OCI-LY7 (cell line): Measurements from ENCODE around the gene LRRFIP2. TPM values are rescaled to one million over a fixed set of nuclear protein-coding genes. Genes with fewer than 3 reads are reported as not detected.

Source experiments
- BruUV-seq: library from RNA; stranded (reverse); fragments of 400-500 nt; replicated peaks from 2 replicates; lab custom pipeline; 2021; lab: Mats Ljungman, UMichigan
- CTCF ChIA-PET: fragments of 300-600 bp; sonication (Branson Sonifier 250); formaldehyde crosslinking; loops from one replicate; lab custom pipeline; 2022; ENCODE audit warnings: antibody characterized with exemption; ENCODE audit not compliant: unreplicated experiment; lab: Charles Lee
- POLR2A ChIA-PET: fragments of 300-600 bp; sonication (Branson Sonifier 250); formaldehyde crosslinking; loops from one replicate; lab custom pipeline; 2022; ENCODE audit warnings: antibody characterized with exemption; lab: Charles Lee
- DNase-seq: peaks from one replicate; pipeline ENCODE4 v3.0.0-alpha.2; 2015; ENCODE audit warnings: low spot score
- H2AFZ ChIP-seq: fragments of 200-600 bp; sonication (generic), shearing (Covaris generic); 2 replicates; pipeline ENCODE4 v1.6.1; 2014; ENCODE audit warnings: mild to moderate bottlenecking, antibody characterized with exemption, low read length, moderate library complexity
- H3K27ac ChIP-seq: fragments of 200-600 bp; sonication (generic); 2 replicates; pipeline ENCODE4 v1.5.1; 2014; ENCODE audit warnings: mixed run types, low read depth, mild to moderate bottlenecking, moderate library complexity, low read length, inconsistent platforms; ENCODE audit not compliant: poor library complexity, severe bottlenecking
- H3K36me3 ChIP-seq: fragments of 200-600 bp; sonication (generic); 2 replicates; pipeline ENCODE4 v1.6.1; 2014; ENCODE audit warnings: mild to moderate bottlenecking, antibody characterized with exemption, low read length, moderate library complexity, mixed read lengths; ENCODE audit not compliant: insufficient read depth
- H3K4me1 ChIP-seq: fragments of 200-600 bp; sonication (generic); 2 replicates; pipeline ENCODE4 v1.5.1; 2014; ENCODE audit warnings: mild to moderate bottlenecking, low read length; ENCODE audit not compliant: insufficient read depth, poor library complexity, severe bottlenecking
- H3K4me2 ChIP-seq: fragments of 200-600 bp; sonication (generic); 2 replicates; pipeline ENCODE4 v1.6.1; 2014; ENCODE audit warnings: mild to moderate bottlenecking, low read length
- H3K4me3 ChIP-seq: fragments of 200-600 bp; sonication (generic); 2 replicates; pipeline ENCODE4 v1.5.1; 2014; ENCODE audit warnings: mild to moderate bottlenecking, low read depth, low read length; ENCODE audit not compliant: poor library complexity, severe bottlenecking
- H3K79me2 ChIP-seq: fragments of 200-600 bp; sonication (generic); 2 replicates; pipeline ENCODE4 v1.6.1; 2016; ENCODE audit warnings: low read depth, mild to moderate bottlenecking, low read length, moderate library complexity, mixed read lengths; ENCODE audit not compliant: insufficient read depth
- H3K9me2 ChIP-seq: fragments of 200-600 bp; sonication (generic); 2 replicates; pipeline ENCODE4 v1.6.1; 2016; ENCODE audit warnings: mild to moderate bottlenecking, low read length, mixed read lengths; ENCODE audit not compliant: insufficient read depth
- H3K9me3 ChIP-seq: fragments of 200-600 bp; sonication (generic); 2 replicates; pipeline ENCODE4 v1.6.1; 2014; ENCODE audit warnings: mild to moderate bottlenecking, mixed run types, low read length, mixed read lengths
- H4K20me1 ChIP-seq: fragments of 200-600 bp; sonication (generic); 2 replicates; pipeline ENCODE4 v1.6.1; 2014; ENCODE audit warnings: mild to moderate bottlenecking, antibody characterized with exemption, low read length, moderate library complexity, mixed read lengths; ENCODE audit not compliant: insufficient read depth
- CTCF ChIP-seq: fragments of 200-600 bp; sonication (generic); conservative IDR thresholded peaks from 2 replicates; pipeline ENCODE4 v1.5.1; 2014; ENCODE audit warnings: mild to moderate bottlenecking, antibody characterized with exemption, low read length, moderate library complexity, mixed read lengths
- EZH2phosphoT487 ChIP-seq: fragments of 200-600 bp; sonication (generic); IDR thresholded peaks from 2 replicates; pipeline ENCODE4 v1.6.1; 2018; ENCODE audit warnings: low read depth, borderline replicate concordance, mild to moderate bottlenecking, mixed run types, antibody characterized with exemption, low read length, moderate library complexity, mixed read lengths
- intact Hi-C: fragments of 100-400 bp; cut with micrococcal nuclease; formaldehyde crosslinking; loops from one replicate; pipeline ENCODE4 v1.10.0; 2022; ENCODE audit not compliant: unreplicated experiment
- total RNA-seq, 2 experiments: library from RNA; depleted of rRNA in 1 of 2; stranded (reverse); fragments of >200 nt in 1 of 2; shearing (Covaris generic) in 1 of 2; gene quantifications; 2 replicates each; pipeline ENCODE4 v1.2.3, GENCODE V29; 2014 to 2022

The LRRFIP2 gene
- total RNA-seq, 2 experiments from 2014 or later, result 23.7 to 37.3 TPM

- Histone ChIP-seq H3K27ac (no peak overlapping the region), H2AFZ (no peak overlapping the region), H3K4me3 (no peak overlapping the region), H3K4me2 (no peak overlapping the region), H3K79me2 (no peaks in the 10 kb centered on the region), H3K9me2 (no peaks in the 10 kb centered on the region), H4K20me1 (no peaks in the 10 kb centered on the region), H3K9me3 (no peaks in the 10 kb centered on the region), H3K4me1 (no peaks in the 10 kb centered on the region), H3K36me3 (no peaks in the 10 kb centered on the region)
- no peak for DNase-seq
- ChIA-PET CTCF (no interaction called here), POLR2A (interaction anchor here (1.3 kb wide), 1 partner anchor 15 kb away, joined by 3 read pairs; no protein-coding TSS in a partner anchor)
- intact Hi-C loops, result no loop called here
- no TSS peak for BruUV-seq
- TF ChIP-seq EZH2phosphoT487 (no peak), CTCF (no peak)
Measured at GRCh38 chr3:37198996-37199395, 24.6 kb upstream of the LRRFIP2 start.

- H3K27ac ChIP-seq, result no peak overlapping the region
- no peaks in the 10 kb centered on the region for H4K20me1 ChIP-seq
- CTCF ChIA-PET, result no interaction called here
- no peaks in the 10 kb centered on the region for H3K9me2 ChIP-seq
- no peaks in the 10 kb centered on the region for H3K79me2 ChIP-seq
- H3K36me3 ChIP-seq, result no peaks in the 10 kb centered on the region
- BruUV-seq, result no TSS peak
- no peaks in the 10 kb centered on the region for H3K4me1 ChIP-seq
- H3K9me3 ChIP-seq, result no peaks in the 10 kb centered on the region
- POLR2A ChIA-PET, result no interaction called here
- no peak overlapping the region for H3K4me2 ChIP-seq
- H2AFZ ChIP-seq, result no peak overlapping the region
- TF ChIP-seq CTCF (no peak), EZH2phosphoT487 (no peak)
- intact Hi-C loops, result no loop called here
- no peak for DNase-seq
- no peak overlapping the region for H3K4me3 ChIP-seq
Measured at GRCh38 chr3:37198547-37198946, 24.2 kb upstream of the LRRFIP2 start.

- intact Hi-C loops, result no loop called here
- Histone ChIP-seq H3K4me2 (no peak overlapping the region), H4K20me1 (no peaks in the 10 kb centered on the region), H2AFZ (no peak overlapping the region), H3K36me3 (no peaks in the 10 kb centered on the region), H3K79me2 (no peaks in the 10 kb centered on the region), H3K27ac (no peak overlapping the region), H3K9me2 (no peaks in the 10 kb centered on the region), H3K4me1 (no peaks in the 10 kb centered on the region), H3K9me3 (no peaks in the 10 kb centered on the region), H3K4me3 (no peak overlapping the region)
- no peak for TF ChIP-seq EZH2phosphoT487
- TF ChIP-seq CTCF, result no peak
- CTCF ChIA-PET, result no interaction called here
- DNase-seq, result no peak
- POLR2A ChIA-PET, result interaction anchor here (0.6 kb wide), 1 partner anchor 615 kb away, joined by 3 read pairs; no protein-coding TSS in a partner anchor
- no TSS peak for BruUV-seq
Measured at GRCh38 chr3:37197810-37198371, 23.5 kb upstream of the LRRFIP2 start.
